Smooth muscle cell (in vitro differentiated cells): ENCODE data around the gene SAG. TPM values are rescaled to one million over a fixed set of nuclear protein-coding genes. Genes with fewer than 3 reads are reported as not detected.
A peak's percentile ranks its signal among the peaks of the same experiment; 100 is the strongest.

Experiments
- DNase-seq: peaks from one replicate; lab custom pipeline; 2025; ENCODE audit not compliant: unreplicated experiment; lab: John Stamatoyannopoulos, UW
- H2AFZ ChIP-seq: fragments of 200-600 bp; sonication (generic); 2 replicates; pipeline ENCODE4 v1.6.0; 2016; ENCODE audit warnings: antibody characterized with exemption, low read depth, mild to moderate bottlenecking
- H3F3A ChIP-seq: fragments of 200-600 bp; sonication (generic); 2 replicates; pipeline ENCODE4 v1.6.0; 2017; ENCODE audit warnings: antibody characterized with exemption, low read depth
- H3K27ac ChIP-seq: fragments of 200-600 bp; sonication (generic); 2 replicates; pipeline ENCODE4 v1.5.1; 2016; ENCODE audit warnings: low read depth, mild to moderate bottlenecking
- H3K27me3 ChIP-seq: fragments of 200-600 bp; sonication (generic); 2 replicates; pipeline ENCODE4 v1.6.1; 2016; ENCODE audit warnings: low read depth, mild to moderate bottlenecking
- H3K36me3 ChIP-seq: fragments of 200-600 bp; sonication (generic); 2 replicates; pipeline ENCODE4 v1.5.1; 2016; ENCODE audit warnings: low read depth
- H3K4me1 ChIP-seq: fragments of 200-600 bp; sonication (generic); 2 replicates; pipeline ENCODE4 v1.5.1; 2016; ENCODE audit warnings: low read depth
- H3K4me2 ChIP-seq: fragments of 200-600 bp; sonication (generic); 2 replicates; pipeline ENCODE4 v1.6.0; 2016; ENCODE audit warnings: mild to moderate bottlenecking
- H3K4me3 ChIP-seq: fragments of 200-600 bp; sonication (generic); 2 replicates; pipeline ENCODE4 v1.5.1; 2016; ENCODE audit warnings: mild to moderate bottlenecking
- H3K79me2 ChIP-seq: fragments of 200-600 bp; sonication (generic); 2 replicates; pipeline ENCODE4 v1.6.0; 2016; ENCODE audit warnings: low read depth, mild to moderate bottlenecking
- H3K9ac ChIP-seq: fragments of 200-600 bp; sonication (generic); 2 replicates; pipeline ENCODE4 v1.6.0; 2016; ENCODE audit warnings: low read depth
- H3K9me3 ChIP-seq: fragments of 200-600 bp; sonication (generic); replicated peaks from 2 replicates; pipeline ENCODE4 v1.5.1; 2016; ENCODE audit warnings: low read depth
- H4K20me1 ChIP-seq: fragments of 200-600 bp; sonication (generic); 2 replicates; pipeline ENCODE4 v1.6.0; 2016; ENCODE audit warnings: low read depth
- WGBS: methylation state at CpG from one replicate; pipeline ENCODE4 v1.1.7; 2016; ENCODE audit warnings: low lambda C conversion rate; 5-methylcytosine and 5-hydroxymethylcytosine counted together
- polyA plus RNA-seq: library from polyadenylated mRNA; unstranded; fragments of >200 nt; fragmentation: Nextera tagmentation; extraction: Ambion mirVana; gene quantifications from 2 replicates; pipeline ENCODE4 v1.2.1, GENCODE V29; 2016
- total RNA-seq: library from RNA; depleted of rRNA; stranded (reverse); fragments of >200 nt; gene quantifications from 2 replicates; pipeline ENCODE4 v1.2.3, GENCODE V29; 2014
- TF ChIP-seq, protein P1 (sequence below): fragments of 200-600 bp; sonication (generic); IDR thresholded peaks from 2 replicates; pipeline ENCODE4 v1.5.1; 2017; ENCODE audit warnings: borderline replicate concordance, mild to moderate bottlenecking, antibody characterized with exemption; ENCODE audit not compliant: insufficient read depth, poor library complexity, severe bottlenecking

SAG gene
- total and polyA plus RNA-seq, 2 experiments from 2014 or later = not detected

DNA sequence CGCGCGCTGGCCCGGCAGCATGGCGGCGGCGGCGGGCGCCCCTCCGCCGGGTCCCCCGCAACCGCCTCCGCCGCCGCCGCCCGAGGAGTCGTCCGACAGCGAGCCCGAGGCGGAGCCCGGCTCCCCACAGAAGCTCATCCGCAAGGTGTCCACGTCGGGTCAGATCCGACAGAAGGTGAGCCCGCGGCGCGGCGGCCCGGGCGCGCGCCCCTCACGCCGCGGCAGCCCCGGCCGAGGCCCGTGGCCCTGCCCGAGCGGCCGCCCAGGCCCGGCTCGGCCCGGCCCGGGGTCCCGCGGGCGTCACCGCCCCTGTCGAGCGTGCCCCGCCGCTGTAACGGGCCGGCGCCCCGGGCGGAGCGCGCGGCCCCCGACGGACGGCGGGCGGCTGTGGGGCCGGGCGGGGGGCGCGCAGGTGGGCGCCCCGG is 46.9 kb downstream of the SAG start:
- Histone ChIP-seq H4K20me1 (peaks cover 30% of the 10 kb centered on the region), H3K4me1 (peaks cover 29% of the 10 kb centered on the region), H3K4me2 (peak overlapping the region; percentile 93), H2AFZ (no peak overlapping the region), H3K79me2 (peaks cover 17% of the 10 kb centered on the region), H3K4me3 (peak overlapping the region; percentile 65), H3K27ac (no peak overlapping the region), H3K36me3 (no peaks in the 10 kb centered on the region), H3K9ac (no peak overlapping the region), H3F3A (peaks cover 23% of the 10 kb centered on the region), H3K9me3 (no peaks in the 10 kb centered on the region), H3K27me3 (no peaks in the 10 kb centered on the region)
- WGBS = 3% methylated on average over 41 of the region's 77 CpGs
- TF ChIP-seq, protein P1, sequence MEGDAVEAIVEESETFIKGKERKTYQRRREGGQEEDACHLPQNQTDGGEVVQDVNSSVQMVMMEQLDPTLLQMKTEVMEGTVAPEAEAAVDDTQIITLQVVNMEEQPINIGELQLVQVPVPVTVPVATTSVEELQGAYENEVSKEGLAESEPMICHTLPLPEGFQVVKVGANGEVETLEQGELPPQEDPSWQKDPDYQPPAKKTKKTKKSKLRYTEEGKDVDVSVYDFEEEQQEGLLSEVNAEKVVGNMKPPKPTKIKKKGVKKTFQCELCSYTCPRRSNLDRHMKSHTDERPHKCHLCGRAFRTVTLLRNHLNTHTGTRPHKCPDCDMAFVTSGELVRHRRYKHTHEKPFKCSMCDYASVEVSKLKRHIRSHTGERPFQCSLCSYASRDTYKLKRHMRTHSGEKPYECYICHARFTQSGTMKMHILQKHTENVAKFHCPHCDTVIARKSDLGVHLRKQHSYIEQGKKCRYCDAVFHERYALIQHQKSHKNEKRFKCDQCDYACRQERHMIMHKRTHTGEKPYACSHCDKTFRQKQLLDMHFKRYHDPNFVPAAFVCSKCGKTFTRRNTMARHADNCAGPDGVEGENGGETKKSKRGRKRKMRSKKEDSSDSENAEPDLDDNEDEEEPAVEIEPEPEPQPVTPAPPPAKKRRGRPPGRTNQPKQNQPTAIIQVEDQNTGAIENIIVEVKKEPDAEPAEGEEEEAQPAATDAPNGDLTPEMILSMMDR = no peak
- no peak for DNase-seq

GRCh38 chr2:233354971-233355574 is 47.5 kb downstream of the SAG start:
- Histone ChIP-seq H3K36me3 (no peaks in the 10 kb centered on the region), H3K9me3 (no peaks in the 10 kb centered on the region), H3K4me3 (peak overlapping the region; percentile 65), H4K20me1 (peaks cover 30% of the 10 kb centered on the region), H3K27me3 (no peaks in the 10 kb centered on the region), H3K9ac (peak overlapping the region; percentile 31), H3K79me2 (peaks cover 17% of the 10 kb centered on the region), H3F3A (peaks cover 23% of the 10 kb centered on the region), H3K4me1 (peaks cover 29% of the 10 kb centered on the region), H2AFZ (no peak overlapping the region), H3K27ac (no peak overlapping the region), H3K4me2 (peak overlapping the region; percentile 93)
- DNase-seq = no peak
- WGBS = 6% methylated on average over 46 of the region's 46 CpGs
- TF ChIP-seq, protein P1 = no peak

DNA sequence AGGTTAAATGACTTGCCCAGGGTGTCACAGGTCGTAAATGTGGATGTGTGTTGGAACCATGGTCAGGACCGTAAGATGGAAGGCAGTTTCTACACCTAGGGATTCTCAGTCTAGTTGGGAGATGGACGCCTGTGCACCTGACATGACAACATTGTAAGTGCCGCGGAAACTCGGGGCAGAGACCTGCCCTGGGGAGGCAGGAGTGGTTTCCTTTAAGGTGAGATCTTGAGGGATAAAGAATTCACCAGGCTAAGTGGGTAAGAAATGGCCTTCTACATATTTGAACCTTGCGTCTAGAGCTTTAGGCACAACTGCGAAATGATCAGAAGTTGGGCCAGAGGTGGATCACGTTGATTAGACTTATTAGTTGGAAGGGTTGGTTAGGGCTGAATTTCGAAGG is 48.3 kb downstream of the SAG start:
- no peaks in the 10 kb centered on the region for H3K36me3 ChIP-seq
- peaks cover 17% of the 10 kb centered on the region for H3K79me2 ChIP-seq
- H3K4me3 ChIP-seq = peak overlapping the region; percentile 65
- no peak overlapping the region for H3K9ac ChIP-seq
- H3K9me3 ChIP-seq = no peaks in the 10 kb centered on the region
- peak overlapping the region; percentile 93 for H3K4me2 ChIP-seq
- H3K4me1 ChIP-seq = peaks cover 27% of the 10 kb centered on the region
- no peak for DNase-seq
- TF ChIP-seq, protein P1 = no peak
- 86% methylated on average over 10 of the region's 10 CpGs for WGBS
- peaks cover 31% of the 10 kb centered on the region for H4K20me1 ChIP-seq
- peaks cover 29% of the 10 kb centered on the region for H3F3A ChIP-seq
- H3K27ac ChIP-seq = no peak overlapping the region
- no peak overlapping the region for H2AFZ ChIP-seq
- H3K27me3 ChIP-seq = no peaks in the 10 kb centered on the region
